Activated naive CD4-positive, alpha-beta T cell (primary cell): ENCODE results near the gene MAST4.

Source experiments
- DNase-seq, 4 experiments: peaks; one replicate each; lab custom pipeline; 2025; lab: John Stamatoyannopoulos, UW

MAST4 gene

DNA sequence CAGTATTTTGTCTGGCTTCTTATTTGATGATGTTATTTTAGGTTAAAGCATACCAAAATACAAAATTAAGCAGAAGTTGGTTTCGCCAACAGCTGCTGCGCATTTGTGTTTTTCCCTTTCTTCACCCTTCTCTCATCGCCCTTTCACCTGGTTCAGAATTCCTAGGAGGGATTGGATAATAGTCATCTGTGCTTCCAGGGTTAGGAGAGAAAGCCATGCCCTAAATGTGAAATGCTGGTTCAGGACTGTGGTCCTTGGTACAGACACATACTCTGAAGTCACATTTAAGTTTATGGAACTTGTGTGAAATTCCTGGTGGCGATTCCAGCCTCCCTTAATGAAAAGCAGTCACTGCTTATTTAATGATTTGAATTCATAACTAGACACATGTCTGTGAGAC lies 7.7 kb downstream of the MAST4 start:
- DNase-seq = no peak

DNA sequence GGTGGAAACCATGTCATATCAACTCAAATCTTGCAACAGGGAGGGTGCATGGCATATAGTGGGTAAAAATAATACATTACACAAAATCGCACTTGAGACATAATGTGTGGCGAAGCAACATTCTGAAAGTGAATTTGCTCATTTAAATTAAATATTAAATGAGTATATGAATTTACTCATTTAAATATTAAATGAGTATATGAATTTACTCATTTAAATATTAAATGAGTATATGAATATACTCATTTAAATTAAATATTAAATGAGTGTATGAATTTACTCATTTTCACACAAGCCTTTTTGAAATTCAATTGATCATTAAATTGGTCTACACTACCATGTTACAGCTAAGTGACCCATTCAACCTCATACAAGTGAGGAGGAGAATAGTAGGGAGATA lies 10.5 kb downstream of the MAST4 start:
- no peak for DNase-seq

GRCh38 chr5:66608501-66608900 lies 12.3 kb downstream of the MAST4 start:
- DNase-seq = no peak

GRCh38 chr5:66609615-66610014 lies 13.4 kb downstream of the MAST4 start:
- DNase-seq = no peak

DNA sequence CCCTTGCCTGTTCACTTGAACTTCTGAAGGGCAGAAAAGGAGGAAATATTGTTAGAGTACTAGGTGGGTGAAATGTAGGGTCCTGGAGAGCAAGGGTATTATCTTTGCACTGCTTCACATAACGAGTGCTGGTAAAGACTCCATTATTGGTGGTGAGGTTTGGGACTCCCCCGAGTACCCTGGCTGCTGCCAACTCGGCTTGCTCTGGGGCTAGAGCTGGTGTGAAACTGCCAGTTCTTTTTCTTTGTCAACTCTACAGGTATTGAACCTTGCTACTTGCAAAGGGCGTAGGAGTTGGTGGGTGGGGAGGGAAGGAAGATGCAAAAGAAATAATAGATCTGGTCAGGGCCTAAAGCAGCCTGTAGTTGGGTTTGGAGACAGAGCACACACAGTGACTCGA lies 16.0 kb downstream of the MAST4 start:
- no peak for DNase-seq

DNA sequence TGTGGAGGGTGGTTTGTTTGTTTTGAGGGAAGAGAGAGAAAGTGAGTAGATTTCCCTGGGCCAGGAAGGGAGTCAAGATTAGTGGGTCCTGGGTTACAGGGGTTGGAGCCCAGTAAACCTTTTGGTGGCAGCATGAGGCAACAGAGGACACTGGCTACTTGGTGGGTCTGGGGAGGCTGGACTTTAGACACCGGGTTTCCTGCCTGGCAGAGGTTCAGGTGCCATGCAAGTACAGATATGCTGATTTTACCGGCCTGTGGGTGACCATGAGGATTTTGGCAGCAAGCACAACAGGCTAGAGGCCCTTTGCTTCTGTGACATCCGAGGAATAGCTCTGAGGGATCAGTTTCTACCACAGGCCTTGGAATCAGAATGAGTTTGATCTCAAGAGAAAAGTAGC lies 18.9 kb downstream of the MAST4 start:
- no peak for DNase-seq

DNA sequence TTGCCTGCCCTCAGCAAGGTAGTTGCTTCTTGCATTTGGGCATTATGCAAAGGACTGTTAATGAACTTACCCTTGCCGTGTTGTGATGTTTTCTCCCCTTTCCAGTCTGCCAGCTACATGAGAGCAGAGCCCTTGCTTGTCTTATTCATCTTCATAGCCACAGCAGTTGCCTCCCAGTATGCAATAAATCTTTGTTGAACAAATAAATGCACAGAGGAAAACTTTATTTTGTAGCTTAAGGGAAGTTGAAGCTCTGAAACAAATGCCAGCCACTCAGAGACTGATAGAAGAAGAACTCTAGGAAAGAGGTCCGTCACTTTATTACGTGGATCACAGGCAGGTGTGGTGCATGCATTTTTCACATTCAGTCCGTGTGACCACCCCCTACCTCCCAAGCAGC lies 19.7 kb downstream of the MAST4 start:
- DNase-seq = no peak

GRCh38 chr5:66616520-66617225 lies 20.5 kb downstream of the MAST4 start:
- no peak for DNase-seq

GRCh38 chr5:66617226-66617861 lies 21.2 kb downstream of the MAST4 start:
- DNase-seq = no peak

DNA sequence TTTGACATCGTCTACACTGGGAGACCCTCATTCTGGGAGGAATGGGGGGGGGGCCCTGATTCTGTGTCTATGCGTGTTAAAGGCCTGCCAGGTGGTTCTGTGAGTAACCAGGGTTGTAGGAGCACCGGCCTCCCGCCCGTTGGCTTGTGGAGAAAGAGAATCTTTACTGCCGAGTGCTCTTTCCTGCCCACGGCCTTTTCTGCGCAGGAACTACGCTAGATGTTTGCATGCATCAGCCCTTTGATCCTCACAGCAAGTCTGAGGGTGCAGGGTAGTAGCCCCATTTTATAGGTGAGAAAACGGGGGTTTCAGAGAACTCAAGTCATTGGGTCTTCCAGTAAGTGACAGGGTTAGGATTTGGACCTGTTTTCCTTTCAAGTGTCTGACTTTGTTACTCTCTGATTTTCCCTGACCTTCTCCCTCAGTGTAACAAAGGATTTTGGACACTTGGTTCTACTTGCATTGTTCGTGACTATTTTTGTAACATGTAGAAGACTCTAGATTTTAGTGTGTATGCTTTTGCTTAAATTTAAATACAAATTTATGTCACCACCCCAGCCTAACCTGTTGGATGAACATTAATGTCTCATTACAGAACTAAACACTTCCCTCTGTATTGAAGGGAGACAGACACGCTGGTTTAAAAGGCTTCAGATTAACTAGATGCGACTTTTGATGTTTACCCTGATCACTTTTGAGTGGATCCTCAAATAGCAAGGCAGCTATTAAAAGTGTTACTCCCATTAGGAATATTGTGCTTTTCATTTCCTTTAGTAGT lies 22.0 kb downstream of the MAST4 start:
- DNase-seq = no peak

DNA sequence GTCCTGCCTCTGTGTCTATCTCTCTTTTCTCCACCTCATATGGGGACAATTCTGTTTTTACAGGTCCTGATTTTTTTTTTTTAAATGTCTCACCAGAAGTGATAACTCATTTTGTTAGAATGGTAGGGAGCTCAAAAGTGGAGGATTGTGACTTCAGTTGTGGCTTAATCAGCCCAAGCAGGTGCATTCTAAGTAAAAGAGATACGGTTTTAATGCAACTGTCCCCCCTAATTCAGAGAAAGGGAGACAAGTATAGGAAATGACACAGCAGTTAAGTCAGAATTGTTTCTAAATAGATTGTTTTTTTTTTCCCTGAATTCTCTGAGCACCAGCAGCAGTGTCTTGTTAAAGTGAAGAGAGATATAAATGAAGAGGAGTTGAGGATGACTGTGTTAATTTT lies 24.5 kb downstream of the MAST4 start:
- DNase-seq = no peak

- DNase-seq = no peak
Measured at GRCh38 chr5:66621146-66621545, 25.0 kb downstream of the MAST4 start.

- DNase-seq = no peak
Measured at GRCh38 chr5:66621736-66622135, 25.5 kb downstream of the MAST4 start.

DNA sequence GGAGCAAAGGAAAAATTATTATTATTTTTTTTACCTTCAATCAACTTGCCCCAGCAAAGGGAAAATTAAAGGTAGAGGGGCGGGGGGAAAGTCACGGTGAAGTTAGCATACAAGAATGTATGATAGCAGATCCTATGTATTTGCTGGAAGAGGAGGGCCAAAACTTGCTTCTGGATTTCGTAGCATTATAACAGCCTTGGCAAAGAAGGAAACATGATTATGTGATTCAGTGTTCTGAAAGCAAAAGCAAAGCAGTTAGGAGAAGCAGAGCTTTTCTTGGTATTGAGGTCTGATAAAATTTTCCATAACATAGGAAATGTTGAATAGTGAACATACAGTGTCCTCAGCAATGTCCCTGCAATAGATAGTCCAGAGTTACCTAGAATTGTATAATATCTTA lies 32.4 kb downstream of the MAST4 start:
- DNase-seq = no peak

GRCh38 chr5:66629446-66629845 lies 33.3 kb downstream of the MAST4 start:
- no peak for DNase-seq

- no peak for DNase-seq
Measured at GRCh38 chr5:66633754-66634153, 37.6 kb downstream of the MAST4 start.

DNA sequence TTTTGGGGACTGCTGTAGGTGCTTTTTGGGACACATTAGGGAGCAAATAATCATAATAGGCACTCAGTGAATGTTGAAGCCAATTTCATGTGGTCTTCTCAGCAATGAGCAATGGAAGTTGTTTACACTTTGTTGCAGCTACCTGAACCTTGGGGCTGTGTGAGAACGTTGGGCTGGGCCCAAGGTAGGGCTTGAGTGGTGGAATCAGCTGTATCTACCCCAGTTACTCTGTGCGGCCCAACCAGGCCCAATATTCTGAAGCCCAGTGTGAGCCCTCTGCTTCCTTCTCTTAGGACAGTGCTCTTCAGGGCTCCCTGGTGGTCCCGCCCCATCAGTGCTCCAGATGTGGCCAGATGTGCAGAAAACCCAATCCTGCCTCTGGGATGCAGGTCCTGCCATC lies 38.4 kb downstream of the MAST4 start:
- no peak for DNase-seq

GRCh38 chr5:66637994-66638393 lies 41.8 kb downstream of the MAST4 start:
- no peak for DNase-seq

GRCh38 chr5:66639037-66639436 lies 42.8 kb downstream of the MAST4 start:
- DNase-seq = no peak

DNA sequence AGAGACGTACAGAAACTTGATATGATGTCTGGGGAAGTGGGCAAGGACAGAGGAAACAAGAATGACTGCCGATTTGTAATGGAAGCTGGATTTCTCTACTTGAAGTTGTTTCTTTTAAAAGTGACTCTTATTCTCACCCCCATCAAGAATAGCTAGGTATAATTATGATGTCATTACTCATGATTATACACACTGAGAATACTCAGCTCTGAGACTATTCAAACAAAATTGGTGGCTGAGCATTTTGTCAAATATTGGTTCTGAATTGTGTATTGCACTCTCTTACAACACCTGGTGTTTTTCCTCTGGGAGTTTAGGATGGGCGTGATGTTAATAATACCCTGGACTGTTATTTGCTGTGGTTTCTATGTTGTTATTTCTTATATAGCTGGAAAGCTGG lies 46.3 kb downstream of the MAST4 start:
- no peak for DNase-seq

- no peak for DNase-seq
Measured at GRCh38 chr5:66643387-66643786, 47.2 kb downstream of the MAST4 start.

DNA sequence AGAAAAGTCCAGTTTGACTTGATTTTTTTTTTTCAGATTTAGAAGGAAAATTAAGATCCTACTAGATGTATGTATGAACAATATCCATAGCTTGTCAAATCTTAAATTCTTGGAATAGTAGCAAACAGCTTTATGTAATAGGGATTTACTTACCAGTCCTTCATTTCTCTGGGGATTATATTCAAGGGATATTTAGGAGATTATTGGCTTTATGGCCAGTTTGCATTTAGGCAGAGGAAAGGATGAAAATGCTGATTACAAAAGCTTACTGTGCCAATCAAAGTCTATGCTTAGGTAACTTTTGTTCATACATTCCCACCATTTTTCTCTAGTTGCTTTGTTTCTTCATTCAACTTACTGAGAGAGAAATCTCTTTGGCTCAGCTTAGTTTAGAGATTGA lies 47.9 kb downstream of the MAST4 start:
- no peak for DNase-seq

GRCh38 chr5:66645039-66645438 lies 48.8 kb downstream of the MAST4 start:
- DNase-seq = no peak
